ENCODE data around the gene PRKACB. TPM values are rescaled to one million over a fixed set of nuclear protein-coding genes. Genes with fewer than 3 reads are reported as not detected.
"Not testable (repeated sequence)": the region's sequence is repeated elsewhere in the genome, so short reads cannot be mapped to it uniquely, and the experiment has no call there.

Gene PRKACB
- polyA plus RNA-seq, 1 donor (not counting 4 experiments of a cell fraction or from before 2014, with no cell fraction given) = 15.3 TPM

GRCh38 chr1:84283381-84283780, 139.3 kb downstream of the PRKACB start:
- H3K4me1 ChIP-seq (ENCODE audit: control insufficient read depth, extremely low read depth, insufficient read depth, low read length) = no peaks in the 10 kb centered on the region
- TF ChIP-seq CTCF (optimal IDR thresholded peaks at IDR 0.05 in 1 of 3, IDR thresholded peaks at IDR 0.05 in 1 of 3, conservative IDR thresholded peaks at IDR 0.05 in 1 of 3; ENCODE audit: extremely low read depth in 1 of 3, insufficient read depth in 2 of 3, low read length in 3 of 3) = no peak
- TF ChIP-seq EZH2 (IDR thresholded peaks at IDR 0.05; ENCODE audit: low read length) = no peak
- H3K27ac ChIP-seq (ENCODE audit: control insufficient read depth, insufficient read depth, low read length) = no peak overlapping the region
- no peaks in the 10 kb centered on the region for H4K20me1 ChIP-seq (ENCODE audit: control insufficient read depth, extremely low read depth, insufficient read depth, low read length)
- no peak overlapping the region for H3K4me3 ChIP-seq (ENCODE audit: control insufficient read depth in 2 of 3, extremely low read depth in 1 of 3, insufficient read depth in 2 of 3, low read depth in 1 of 3, low read length in 3 of 3)
- H3K9me1 ChIP-seq (ENCODE audit: control insufficient read depth, extremely low read depth, insufficient read depth, low read length) = no peaks in the 10 kb centered on the region
- no peaks in the 10 kb centered on the region for H3K36me3 ChIP-seq (ENCODE audit: control insufficient read depth in 2 of 2, extremely low read depth in 1 of 2, insufficient read depth in 2 of 2, low read length in 2 of 2)
- no peak overlapping the region for H3K9ac ChIP-seq (ENCODE audit: control insufficient read depth, extremely low read depth, insufficient read depth, low read length)
- H2AFZ ChIP-seq (ENCODE audit: control insufficient read depth, low read length) = no peak overlapping the region
- no peaks in the 10 kb centered on the region for H3K79me2 ChIP-seq (ENCODE audit: control insufficient read depth, insufficient read depth, low read length)
- dilution Hi-C loops (cut with MboI; ENCODE audit: extremely low pct_ligation_motif_present, low sequenced_read_pairs) = no loop called here
- no peak overlapping the region for H3K4me2 ChIP-seq (ENCODE audit: control insufficient read depth, extremely low read depth, insufficient read depth, low read depth, low read length)
- H3K27me3 ChIP-seq (ENCODE audit: control insufficient read depth, extremely low read depth, insufficient read depth, low read length) = no peaks in the 10 kb centered on the region
- DNase-seq (ENCODE audit: low read depth, low spot score) (no peak), FAIRE-seq (no peak)
- no peaks in the 10 kb centered on the region for H3K9me3 ChIP-seq (ENCODE audit: control insufficient read depth, low read depth, low read length)

GRCh38 chr1:84286071-84286470, 142.0 kb downstream of the PRKACB start:
- FAIRE-seq (no peak), DNase-seq (ENCODE audit: low read depth, low spot score) (no peak)
- no peak overlapping the region for H3K4me2 ChIP-seq (ENCODE audit: control insufficient read depth, extremely low read depth, insufficient read depth, low read depth, low read length)

DNA sequence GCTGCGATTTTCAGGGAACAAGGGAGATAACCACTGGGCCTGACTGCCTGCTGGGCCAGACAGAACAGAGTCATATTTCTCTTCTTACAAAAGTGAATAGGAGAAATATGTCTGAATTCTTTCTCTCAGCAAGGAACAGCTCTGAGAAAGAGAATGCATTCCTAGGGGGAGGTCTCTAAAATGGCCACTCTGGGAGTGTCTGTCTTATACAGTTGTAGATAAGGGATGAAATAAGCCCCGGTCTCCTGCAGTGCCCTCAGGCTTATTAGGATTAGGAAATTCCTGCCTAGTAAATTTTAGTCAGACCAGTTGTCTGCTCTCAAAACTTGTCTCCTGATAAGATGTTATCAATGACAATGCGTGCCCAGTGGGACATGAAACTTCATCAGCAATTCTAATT, 143.3 kb downstream of the PRKACB start:
- H3K36me3 ChIP-seq (ENCODE audit: control insufficient read depth in 2 of 2, extremely low read depth in 1 of 2, insufficient read depth in 2 of 2, low read length in 2 of 2); H3K4me3 ChIP-seq (ENCODE audit: control insufficient read depth in 2 of 3, extremely low read depth in 1 of 3, insufficient read depth in 2 of 3, low read depth in 1 of 3, low read length in 3 of 3); H3K4me1 ChIP-seq (ENCODE audit: control insufficient read depth, extremely low read depth, insufficient read depth, low read length); H4K20me1 ChIP-seq (ENCODE audit: control insufficient read depth, extremely low read depth, insufficient read depth, low read length); H3K9me3 ChIP-seq (ENCODE audit: control insufficient read depth, low read depth, low read length); dilution Hi-C loops (cut with MboI; ENCODE audit: extremely low pct_ligation_motif_present, low sequenced_read_pairs); H3K79me2 ChIP-seq (ENCODE audit: control insufficient read depth, insufficient read depth, low read length); H2AFZ ChIP-seq (ENCODE audit: control insufficient read depth, low read length); FAIRE-seq; H3K4me2 ChIP-seq (ENCODE audit: control insufficient read depth, extremely low read depth, insufficient read depth, low read depth, low read length); H3K9me1 ChIP-seq (ENCODE audit: control insufficient read depth, extremely low read depth, insufficient read depth, low read length); DNase-seq (ENCODE audit: low read depth, low spot score); H3K9ac ChIP-seq (ENCODE audit: control insufficient read depth, extremely low read depth, insufficient read depth, low read length); H3K27ac ChIP-seq (ENCODE audit: control insufficient read depth, insufficient read depth, low read length); H3K27me3 ChIP-seq (ENCODE audit: control insufficient read depth, extremely low read depth, insufficient read depth, low read length): not testable (repeated sequence)

More at GRCh38 chr1:84286071-84286470, 142.0 kb downstream of the PRKACB start:
- H3K27ac ChIP-seq (ENCODE audit: control insufficient read depth, insufficient read depth, low read length) = no peak overlapping the region
- no peak overlapping the region for H2AFZ ChIP-seq (ENCODE audit: control insufficient read depth, low read length)
- H3K4me1 ChIP-seq (ENCODE audit: control insufficient read depth, extremely low read depth, insufficient read depth, low read length) = no peaks in the 10 kb centered on the region
- TF ChIP-seq CTCF (optimal IDR thresholded peaks at IDR 0.05 in 1 of 3, IDR thresholded peaks at IDR 0.05 in 1 of 3, conservative IDR thresholded peaks at IDR 0.05 in 1 of 3; ENCODE audit: extremely low read depth in 1 of 3, insufficient read depth in 2 of 3, low read length in 3 of 3) (no peak), EZH2 (IDR thresholded peaks at IDR 0.05; ENCODE audit: low read length) (no peak)
- no peaks in the 10 kb centered on the region for H3K79me2 ChIP-seq (ENCODE audit: control insufficient read depth, insufficient read depth, low read length)
- no peaks in the 10 kb centered on the region for H3K27me3 ChIP-seq (ENCODE audit: control insufficient read depth, extremely low read depth, insufficient read depth, low read length)
- H3K9me1 ChIP-seq (ENCODE audit: control insufficient read depth, extremely low read depth, insufficient read depth, low read length) = no peaks in the 10 kb centered on the region
- dilution Hi-C loops (cut with MboI; ENCODE audit: extremely low pct_ligation_motif_present, low sequenced_read_pairs) = no loop called here
- no peak overlapping the region for H3K4me3 ChIP-seq (ENCODE audit: control insufficient read depth in 2 of 3, extremely low read depth in 1 of 3, insufficient read depth in 2 of 3, low read depth in 1 of 3, low read length in 3 of 3)
- no peaks in the 10 kb centered on the region for H3K36me3 ChIP-seq (ENCODE audit: control insufficient read depth in 2 of 2, extremely low read depth in 1 of 2, insufficient read depth in 2 of 2, low read length in 2 of 2)
- H3K9ac ChIP-seq (ENCODE audit: control insufficient read depth, extremely low read depth, insufficient read depth, low read length) = no peak overlapping the region
- H4K20me1 ChIP-seq (ENCODE audit: control insufficient read depth, extremely low read depth, insufficient read depth, low read length) = no peaks in the 10 kb centered on the region
- H3K9me3 ChIP-seq (ENCODE audit: control insufficient read depth, low read depth, low read length) = no peaks in the 10 kb centered on the region
